NCI-H82 (cell line): Measurements from ENCODE around the gene RREB1.
A peak's percentile ranks its signal among the peaks of the same experiment; 100 is the strongest.

Experiments
- DNase-seq: peaks from one replicate; lab custom pipeline; 2025; lab: John Stamatoyannopoulos, UW

Gene RREB1

DNA sequence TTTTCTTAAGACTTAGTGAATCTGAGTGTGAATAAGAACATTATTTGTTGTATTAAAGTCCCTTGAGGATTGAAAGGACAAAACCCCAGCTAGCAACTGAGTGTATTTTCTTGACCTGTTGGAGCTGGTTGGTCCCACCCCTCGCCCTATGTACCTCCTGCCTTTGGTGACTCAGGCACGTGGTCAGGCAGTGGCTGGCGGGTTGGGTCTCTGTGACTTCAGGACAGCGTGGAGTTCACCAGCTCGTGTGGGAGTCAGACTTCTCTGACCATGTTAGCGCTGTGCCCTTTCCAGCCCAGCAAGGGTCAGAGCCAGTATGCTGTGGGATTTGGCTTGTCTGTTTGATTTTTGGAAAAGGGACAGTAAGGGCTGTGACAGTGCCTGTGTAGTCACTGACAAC lies 111.5 kb downstream of the RREB1 start:
- no peak for DNase-seq

DNA sequence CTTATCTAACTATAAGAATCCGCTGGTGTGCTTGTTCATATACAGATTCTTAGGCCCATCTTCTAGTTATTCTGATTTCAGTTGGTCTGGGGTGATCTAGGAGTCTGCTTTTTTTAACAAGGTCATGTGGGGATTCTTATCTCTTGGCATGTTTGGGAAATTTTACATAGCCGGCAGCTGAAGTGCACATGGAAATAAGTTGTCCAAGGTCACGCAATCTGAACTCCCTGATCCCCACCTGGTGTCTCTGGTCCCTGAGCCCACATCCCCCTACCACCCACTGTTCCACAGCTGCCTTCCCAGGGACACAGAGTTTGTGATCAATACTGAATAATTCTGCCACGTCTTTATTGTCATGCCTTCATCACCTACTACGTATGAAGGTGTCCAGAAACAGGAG lies 114.4 kb downstream of the RREB1 start:
- DNase-seq, result no peak

DNA sequence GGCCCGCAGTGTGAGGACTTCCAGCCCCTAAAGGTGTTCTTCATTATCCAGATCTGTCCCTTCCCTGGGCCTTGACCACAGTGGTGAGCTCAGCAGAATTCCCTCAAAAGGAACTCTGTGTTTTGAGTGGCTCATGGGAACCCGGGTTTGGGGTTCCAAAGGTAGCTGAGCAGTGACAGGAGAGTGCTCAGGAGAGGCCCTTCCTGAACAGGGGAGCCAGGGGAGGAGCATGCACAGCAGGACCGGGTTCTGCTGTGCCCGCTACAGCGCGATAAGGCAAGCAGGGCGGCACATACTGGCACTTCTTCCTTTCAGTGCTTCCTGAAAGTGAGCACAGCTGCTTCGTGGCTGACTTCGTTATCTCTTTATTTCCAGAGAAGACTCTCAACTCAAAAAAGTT lies 117.0 kb downstream of the RREB1 start:
- no peak for DNase-seq

DNA sequence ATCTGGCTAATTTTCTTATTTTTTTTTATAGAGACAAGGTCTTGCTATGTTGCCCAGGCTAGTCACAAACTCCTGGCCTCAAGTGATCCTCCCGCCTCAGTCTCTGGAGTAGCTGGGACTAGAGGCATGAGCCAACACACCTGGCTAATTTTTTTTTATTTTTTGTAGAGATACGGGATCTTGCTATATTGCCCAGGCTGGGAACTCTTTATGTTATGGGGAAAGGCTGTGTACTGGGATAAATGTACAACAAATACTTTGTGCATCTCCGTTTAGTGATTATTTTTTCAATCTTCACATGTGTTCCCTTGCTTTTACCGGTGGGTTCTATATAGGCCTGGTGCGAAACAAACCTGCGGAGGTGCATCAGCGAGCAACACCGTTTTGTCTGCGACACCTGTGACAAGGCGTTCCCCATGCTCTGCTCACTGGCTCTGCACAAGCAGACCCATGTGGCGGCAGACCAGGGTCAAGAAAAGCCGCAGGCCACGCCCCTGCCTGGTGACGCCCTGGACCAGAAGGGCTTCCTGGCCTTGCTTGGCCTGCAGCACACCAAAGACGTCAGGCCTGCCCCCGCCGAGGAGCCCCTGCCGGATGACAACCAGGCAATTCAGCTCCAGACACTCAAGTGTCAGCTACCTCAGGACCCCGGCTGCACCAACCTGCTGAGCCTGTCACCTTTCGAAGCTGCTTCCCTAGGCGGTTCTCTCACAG lies 121.1 kb downstream of the RREB1 start:
- DNase-seq, result no peak

DNA sequence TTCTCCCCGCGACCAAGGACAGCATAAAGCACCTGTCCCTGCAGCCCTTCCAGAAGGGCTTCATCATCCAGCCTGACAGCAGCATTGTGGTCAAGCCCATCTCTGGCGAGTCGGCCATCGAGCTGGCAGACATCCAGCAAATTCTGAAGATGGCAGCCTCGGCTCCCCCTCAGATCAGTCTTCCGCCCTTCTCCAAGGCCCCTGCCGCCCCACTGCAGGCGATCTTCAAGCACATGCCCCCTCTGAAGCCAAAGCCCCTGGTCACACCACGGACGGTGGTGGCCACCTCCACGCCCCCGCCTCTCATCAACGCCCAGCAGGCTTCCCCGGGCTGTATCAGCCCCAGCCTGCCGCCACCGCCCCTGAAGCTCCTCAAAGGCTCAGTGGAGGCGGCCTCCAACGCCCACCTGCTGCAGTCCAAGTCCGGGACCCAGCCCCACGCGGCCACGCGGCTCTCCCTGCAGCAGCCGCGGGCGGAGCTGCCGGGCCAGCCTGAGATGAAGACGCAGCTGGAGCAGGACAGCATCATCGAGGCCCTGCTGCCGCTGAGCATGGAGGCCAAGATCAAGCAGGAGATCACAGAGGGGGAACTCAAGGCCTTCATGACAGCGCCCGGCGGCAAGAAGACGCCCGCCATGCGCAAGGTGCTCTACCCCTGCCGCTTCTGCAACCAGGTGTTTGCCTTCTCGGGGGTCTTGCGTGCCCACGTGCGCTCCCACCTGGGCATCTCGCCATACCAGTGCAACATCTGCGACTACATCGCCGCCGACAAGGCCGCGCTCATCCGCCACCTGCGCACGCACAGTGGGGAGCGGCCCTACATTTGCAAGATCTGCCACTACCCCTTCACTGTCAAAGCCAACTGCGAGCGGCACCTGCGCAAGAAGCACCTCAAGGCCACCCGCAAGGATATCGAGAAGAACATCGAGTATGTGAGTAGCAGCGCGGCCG lies 121.9 kb downstream of the RREB1 start:
- DNase-seq, result no peak

DNA sequence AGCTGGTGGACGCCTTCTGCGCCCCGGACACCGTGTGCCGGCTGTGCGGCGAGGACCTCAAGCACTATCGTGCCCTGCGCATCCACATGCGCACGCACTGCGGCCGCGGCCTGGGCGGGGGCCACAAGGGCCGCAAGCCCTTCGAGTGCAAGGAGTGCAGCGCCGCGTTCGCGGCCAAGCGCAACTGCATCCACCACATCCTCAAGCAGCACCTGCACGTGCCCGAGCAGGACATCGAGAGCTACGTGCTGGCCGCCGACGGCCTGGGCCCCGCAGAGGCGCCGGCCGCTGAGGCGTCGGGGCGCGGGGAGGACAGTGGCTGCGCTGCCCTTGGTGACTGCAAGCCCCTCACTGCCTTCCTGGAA lies 122.5 kb downstream of the RREB1 start:
- no peak for DNase-seq

DNA sequence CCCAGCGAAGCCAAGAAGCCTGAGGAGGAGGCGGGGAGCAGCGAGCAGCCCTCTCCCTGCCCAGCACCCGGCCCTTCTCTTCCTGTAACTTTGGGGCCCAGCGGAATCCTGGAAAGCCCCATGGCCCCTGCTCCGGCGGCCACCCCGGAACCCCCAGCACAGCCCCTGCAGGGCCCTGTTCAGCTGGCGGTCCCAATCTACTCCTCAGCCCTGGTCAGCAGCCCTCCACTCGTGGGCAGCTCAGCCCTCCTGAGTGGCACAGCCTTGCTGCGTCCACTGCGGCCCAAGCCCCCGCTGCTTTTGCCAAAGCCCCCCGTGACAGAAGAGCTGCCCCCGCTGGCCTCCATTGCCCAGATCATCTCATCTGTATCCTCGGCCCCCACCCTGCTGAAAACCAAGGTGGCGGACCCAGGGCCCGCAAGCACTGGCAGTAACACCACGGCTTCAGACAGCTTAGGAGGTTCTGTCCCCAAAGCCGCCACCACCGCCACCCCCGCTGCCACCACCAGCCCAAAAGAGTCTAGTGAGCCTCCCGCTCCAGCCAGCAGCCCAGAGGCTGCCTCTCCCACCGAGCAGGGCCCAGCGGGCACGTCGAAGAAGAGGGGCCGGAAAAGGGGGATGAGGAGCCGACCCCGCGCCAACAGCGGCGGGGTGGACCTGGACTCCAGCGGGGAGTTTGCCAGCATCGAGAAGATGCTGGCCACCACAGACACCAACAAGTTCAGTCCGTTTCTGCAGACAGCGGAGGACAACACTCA lies 123.4 kb downstream of the RREB1 start:
- DNase-seq, result no peak

DNA sequence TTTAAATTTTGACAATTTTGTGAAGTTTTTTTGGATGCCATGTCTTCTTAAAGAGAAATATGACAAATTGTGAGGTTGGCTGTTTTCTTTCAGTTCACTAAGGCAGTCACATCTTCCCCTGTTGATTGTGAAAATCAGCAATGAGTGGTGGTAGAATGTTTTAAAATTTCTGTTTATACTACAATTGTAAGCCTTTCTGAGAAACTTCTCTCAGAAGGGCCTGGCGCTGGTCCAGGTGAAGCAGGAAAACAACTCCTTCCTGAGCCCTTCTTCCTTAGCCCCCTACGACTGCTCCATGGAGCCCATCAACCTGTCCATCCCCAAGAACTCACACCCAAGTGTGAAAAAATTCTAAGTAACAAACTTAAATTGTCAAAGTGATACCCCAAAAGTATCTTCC lies 124.6 kb downstream of the RREB1 start:
- DNase-seq, result no peak

DNA sequence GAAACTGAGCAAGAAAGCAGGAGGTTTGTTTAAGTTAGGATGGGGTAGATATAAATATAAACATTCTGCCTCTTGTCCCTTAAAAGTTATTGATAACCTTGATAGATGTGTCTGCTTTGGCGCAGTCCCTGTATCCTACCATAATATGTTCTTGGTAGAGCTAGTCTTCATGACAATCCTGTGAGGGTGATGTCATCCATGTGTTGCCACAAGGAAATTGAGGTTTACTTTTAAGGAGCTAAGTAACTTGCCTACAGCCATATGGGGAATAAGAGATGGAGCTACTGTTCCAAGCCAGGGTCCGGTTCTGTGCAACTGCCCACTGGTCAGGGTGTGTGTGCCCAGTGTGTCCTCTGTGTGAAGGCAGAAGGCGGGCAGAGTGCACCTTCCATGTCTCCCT lies 126.8 kb downstream of the RREB1 start:
- no peak for DNase-seq

DNA sequence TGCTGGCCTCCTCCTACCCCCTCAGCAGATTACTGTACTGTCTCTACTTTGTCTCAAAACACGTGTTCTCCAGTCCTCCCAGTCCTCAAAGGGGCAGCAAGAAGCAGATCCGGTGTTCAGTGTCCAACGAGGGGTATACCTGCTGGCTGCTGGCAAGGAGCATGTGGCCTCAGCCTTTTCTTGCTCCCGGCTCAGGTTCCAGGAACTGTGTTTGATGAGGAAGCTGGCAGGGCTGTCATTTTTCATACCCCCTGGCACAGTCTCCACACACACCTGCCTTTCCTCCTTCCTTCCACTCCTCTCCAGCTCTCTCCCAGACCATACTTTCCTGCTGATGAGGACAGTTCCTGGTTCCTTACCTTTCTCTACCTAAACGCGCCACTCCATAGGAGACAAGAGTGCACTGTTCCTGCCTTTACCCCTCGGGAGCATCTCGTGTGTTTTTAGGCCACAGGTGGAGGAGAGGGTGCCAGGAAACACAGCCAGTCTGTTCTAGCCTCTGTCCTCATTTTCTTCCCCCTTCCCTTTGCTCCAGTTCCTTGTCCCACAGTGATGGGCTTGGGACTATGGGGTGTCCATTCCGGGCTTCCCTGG lies 128.0 kb downstream of the RREB1 start:
- DNase-seq, result no peak

DNA sequence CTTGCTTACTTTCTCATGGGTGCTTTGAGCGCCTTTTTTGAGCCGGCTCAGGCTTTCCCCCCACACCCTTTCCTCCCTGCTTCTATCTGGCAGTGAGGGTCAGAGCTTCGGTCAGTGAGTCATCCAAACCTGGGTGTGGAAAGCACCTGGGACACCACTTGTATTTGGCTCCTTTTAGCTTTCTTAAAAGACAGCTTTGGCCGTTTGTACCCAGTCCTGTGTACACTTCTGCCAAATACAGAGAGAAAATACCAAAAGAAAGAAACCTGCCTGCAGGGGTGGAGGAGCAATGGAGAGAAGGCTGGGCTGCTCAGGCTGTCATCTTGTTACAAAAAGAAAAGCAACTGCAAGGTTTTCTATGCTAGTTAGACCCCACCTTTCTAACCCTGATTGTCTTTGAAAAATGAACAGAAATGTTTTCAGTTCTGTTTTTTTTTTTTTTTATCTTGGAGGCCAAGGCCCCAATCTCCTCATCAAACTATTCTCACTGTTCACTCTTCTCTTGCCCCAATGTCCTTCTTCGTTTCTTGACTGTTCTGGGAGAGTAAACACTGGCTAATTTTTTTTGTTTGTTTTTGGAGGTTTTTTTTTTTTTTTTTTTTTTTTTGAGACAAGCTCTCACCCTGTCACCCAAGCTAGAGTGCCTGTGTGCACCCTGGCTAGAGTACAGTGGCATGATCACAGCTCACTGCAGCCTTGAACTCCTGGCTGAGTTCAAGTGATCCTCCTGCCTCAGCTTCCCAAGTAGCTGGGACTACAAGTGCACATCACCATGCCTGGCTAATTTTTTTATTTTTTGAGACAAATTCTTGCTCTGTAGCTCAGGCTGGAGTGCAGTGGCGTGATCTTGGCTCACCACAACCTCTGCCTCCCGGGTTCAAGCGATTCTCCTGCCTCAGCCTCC lies 128.8 kb downstream of the RREB1 start:
- no peak for DNase-seq

DNA sequence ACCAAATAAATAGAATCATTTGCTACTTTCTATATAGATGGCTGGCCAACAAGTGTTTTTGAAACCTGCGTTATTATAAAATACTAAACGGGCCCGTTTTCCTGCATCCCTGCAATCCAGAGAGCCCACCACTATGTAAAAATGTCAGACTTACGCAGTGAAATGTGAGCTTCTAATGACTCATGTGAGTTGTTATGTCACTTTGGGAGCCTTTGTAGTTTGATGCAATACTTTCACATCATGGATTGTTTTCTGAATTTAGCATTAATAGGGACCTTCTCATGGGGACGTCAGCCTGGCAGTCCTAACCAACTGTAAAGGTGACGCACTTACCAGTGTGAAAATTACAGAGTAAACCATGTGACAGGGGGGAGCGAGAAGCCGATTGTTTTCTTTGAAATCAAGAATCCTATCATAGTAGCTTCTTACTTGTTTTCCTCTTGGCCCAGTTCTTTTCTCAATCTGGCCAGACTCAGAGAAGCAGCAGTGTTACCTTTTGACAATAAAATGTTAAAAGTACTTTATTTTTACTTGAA lies 130.0 kb downstream of the RREB1 start:
- DNase-seq, result no peak

DNA sequence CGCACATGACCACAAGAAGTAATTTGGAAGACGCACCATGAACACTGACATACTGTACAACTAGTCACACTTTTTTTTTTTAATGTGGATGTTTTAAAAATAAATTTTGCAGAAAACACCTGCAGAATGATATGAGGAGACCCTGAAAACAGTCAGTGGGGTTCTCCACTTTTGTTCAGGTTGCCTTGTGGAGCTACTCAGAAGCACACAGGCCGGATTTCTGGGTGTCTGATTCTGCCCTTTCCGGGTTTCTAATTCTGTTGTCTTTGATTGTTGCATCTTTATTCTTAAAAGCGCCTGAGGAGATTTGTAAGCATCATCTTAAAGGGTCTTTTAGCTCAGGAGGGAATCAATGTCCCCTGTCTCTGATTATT lies 130.8 kb downstream of the RREB1 start:
- DNase-seq, result no peak

DNA sequence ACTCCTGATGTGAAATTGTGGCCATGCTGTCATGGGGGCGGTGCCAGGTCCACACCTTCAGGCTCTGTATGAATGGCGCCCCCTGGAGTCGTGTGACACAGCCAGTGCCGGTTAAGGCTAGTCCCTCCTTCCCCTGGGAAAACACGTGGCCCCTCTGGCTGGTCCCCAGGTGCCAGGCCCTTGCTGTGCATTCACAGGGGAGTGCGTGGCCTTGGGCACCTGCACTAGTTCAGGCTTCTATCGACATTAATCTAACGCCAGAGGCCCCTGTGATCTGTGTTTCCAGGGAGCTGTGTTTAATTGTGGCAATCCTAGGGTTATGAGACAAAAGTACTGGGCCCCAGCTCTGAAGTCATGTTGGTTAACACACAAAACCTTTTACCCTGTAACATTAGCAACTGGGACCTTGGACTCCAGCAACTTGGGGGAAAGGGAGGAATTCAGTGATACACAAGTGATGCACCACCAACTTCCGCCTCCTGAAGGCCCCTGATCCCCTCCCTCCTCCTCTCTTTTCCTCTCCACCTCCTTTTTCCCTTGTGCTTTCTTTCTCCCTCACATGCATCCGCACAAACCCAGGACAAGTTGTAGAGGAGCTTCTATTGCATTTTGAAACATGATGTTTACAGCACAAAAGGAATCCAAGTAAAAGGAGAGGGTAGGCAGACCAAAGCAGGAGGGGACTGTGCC lies 131.3 kb downstream of the RREB1 start:
- peak; percentile 96 for DNase-seq

DNA sequence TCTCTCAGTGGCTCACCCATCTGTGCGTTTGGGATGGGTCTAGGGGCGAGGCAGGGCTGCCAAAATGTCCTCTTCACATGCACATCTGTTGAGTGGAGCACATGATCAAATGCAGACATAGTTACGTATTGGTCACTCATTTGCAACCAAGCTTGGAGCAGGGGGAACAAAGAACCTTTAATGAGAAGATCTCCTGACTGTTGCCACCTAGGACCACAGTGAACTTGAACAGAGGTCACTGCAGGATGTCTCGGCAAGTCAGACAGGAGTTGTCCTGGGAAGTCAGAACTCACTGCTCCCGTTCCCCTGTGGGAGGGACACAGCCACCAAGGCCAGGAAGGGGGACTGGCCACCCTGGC lies 131.8 kb downstream of the RREB1 start:
- no peak for DNase-seq

DNA sequence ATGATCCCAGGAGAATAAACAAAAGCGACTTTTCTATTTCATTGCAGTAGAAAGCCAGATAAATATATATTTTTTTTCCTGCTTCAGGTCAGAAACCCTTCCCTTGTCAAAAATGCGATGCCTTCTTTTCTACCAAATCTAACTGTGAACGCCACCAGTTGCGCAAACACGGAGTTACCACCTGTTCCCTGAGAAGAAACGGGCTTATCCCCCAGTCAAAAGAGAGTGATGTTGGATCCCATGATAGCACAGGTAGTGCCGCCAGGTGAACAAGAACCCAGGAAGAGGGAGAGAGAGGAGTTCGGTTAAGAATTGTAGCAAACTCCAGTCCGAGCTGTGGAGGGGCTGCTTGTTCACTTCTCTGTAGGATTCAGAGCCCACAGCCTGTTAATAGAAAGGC lies 132.6 kb downstream of the RREB1 start:
- DNase-seq, result no peak

DNA sequence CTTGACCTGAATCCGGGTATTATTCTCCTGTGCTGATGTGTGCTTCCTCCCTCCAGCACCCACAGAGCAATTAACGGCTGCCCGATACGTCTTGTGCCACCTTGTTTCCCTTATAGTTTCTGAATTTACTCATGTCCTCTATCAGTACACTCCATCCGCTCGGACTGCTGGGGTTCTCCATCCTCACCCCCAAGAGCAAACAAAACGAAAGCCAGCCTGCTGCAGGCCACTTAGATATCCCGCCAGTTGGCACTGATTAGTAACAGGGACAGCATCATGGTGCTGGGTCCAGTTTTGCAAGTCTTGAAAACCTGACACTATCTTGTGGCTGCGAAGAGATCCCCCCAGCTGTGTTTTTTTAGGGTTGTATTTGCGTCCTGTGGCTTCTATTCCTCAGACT lies 133.4 kb downstream of the RREB1 start:
- no peak for DNase-seq

DNA sequence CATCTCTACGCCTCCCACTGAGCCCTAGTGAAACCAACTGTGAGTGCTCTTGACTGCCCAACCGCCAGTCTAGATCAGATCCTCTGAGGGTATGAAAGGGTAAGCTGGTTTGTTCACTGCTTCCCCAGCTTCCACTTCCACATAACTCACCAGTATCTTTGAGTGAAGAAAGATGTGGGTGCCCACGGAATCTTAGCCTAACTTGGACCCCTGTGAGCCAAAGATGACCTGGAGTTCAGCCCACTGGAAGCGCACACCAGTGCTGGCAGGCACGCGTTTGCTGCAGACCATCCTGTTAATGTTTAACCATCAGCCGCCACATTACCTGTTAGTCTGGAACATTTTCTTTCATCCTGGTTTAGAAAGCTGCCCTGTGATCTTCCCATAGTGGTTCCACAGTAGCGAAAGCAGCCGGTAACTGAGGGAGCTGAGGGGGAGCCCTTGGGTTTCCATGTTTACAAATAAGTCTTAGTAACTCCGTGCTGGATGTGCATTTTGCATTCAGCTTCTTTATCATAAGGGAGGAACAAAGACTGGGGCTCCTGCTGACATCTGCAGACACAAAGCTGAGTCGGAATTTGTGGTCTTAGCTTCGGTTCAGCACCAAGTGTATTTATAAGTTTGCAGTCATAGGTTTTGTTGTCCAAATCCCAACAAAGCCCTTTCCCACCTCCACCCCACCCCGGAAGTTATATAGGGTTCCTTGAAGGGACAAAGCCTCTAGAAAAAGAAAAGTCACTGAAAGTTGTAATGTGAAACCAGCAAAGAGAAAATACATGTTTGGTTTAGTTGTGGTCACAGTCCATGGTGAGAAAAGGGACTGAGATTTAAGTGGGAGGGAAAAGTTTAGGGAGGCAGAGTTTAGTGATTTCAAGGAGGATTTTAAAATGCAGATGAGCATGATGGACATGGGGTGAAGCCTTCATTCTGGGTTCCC lies 134.2 kb downstream of the RREB1 start:
- no peak for DNase-seq

DNA sequence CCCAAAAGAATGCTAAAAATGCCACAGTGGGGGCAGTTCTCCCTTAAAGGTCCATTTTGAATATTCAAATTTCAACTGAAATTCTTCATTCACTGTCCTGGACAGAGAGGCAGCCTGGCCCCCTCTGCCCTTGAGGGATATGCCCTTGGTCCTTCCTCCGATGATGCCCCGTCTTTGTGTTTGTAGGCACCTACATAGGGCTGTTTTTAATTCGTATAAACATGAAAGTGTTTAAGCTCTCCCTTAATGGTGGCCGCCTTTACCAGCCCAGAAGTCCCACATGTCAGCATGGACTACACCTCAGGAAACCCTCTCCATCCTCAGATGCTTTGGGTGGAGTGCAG lies 135.0 kb downstream of the RREB1 start:
- no peak for DNase-seq
